GM18505 (cell line): Measurements from ENCODE around the gene SEMA3A.

Experiments
- ATAC-seq: cut with Tn5 transposase; IDR thresholded peaks from one replicate; pipeline ENCODE4 v1.9.1; 2021; ENCODE audit not compliant: unreplicated experiment
- POLR2A ChIP-seq: IDR thresholded peaks from 4 replicates; pipeline ENCODE4 v1.6.1; 2011; ENCODE audit warnings: borderline replicate concordance; ENCODE audit not compliant: insufficient read depth, insufficient read length; ENCODE audit errors: extremely low read depth

SEMA3A gene

DNA sequence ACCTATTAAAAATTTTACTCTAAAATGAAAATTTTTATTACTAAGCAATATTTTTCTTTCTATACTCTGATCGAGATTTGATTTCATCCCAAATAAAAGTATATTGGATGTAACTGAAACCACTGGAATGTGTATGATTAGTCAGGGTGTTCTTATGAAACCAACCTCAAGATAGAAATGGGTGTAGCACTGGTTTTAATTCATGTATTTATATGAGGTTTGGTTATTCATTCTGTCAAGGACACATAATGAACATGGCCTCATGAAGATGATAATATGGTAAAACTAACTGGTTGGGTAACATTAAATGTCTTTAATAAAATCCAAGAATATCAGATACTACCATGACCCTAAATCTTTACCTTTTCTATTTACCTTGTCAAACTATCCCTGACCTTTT is 197.7 kb downstream of the SEMA3A start:
- ATAC-seq: no peak
- TF ChIP-seq POLR2A: no peak

- no peak for ATAC-seq
- TF ChIP-seq POLR2A: no peak
Observed at GRCh38 chr7:83987764-83988163, 206.8 kb downstream of the SEMA3A start.

DNA sequence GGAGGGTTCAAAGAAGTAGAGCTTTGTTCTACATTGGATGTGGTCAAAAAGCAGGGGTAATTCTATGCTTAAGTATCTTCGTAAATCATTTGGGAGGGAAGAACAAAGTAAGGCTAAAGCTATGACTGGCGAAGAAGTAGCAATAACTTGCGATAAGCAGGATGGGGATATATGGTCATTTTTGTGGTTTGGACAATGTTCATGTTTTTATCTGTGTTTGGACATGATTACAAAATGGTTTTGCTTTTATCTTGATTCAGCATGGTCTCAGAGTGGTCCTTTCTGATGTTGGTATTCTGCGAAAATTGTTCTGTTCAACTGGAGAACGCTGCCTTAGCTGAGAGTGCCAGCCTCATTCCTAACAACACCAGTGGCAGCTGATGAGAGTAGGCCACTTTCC is 208.8 kb downstream of the SEMA3A start:
- ATAC-seq: no peak
- no peak for TF ChIP-seq POLR2A

DNA sequence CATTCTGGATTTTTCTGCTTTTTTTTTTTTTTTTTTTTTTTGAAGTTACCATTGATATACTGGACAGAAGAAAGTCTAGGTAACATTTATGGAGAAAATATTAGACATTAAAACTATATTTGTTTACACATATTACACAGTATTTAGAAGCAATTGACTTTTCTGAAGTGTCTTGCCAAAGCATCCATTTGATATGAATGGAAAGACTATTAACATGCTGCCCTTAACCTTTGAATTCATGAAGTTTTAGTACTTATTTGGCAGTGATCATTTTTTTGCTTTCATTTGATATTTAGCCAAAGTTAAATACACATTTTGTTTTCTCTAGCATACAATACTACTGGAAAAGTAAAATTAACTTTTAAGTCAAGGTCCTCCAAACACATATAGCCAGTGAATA is 210.0 kb downstream of the SEMA3A start:
- ATAC-seq: no peak
- TF ChIP-seq POLR2A: no peak

GRCh38 chr7:83984076-83984475 is 210.5 kb downstream of the SEMA3A start:
- TF ChIP-seq POLR2A: no peak
- no peak for ATAC-seq

DNA sequence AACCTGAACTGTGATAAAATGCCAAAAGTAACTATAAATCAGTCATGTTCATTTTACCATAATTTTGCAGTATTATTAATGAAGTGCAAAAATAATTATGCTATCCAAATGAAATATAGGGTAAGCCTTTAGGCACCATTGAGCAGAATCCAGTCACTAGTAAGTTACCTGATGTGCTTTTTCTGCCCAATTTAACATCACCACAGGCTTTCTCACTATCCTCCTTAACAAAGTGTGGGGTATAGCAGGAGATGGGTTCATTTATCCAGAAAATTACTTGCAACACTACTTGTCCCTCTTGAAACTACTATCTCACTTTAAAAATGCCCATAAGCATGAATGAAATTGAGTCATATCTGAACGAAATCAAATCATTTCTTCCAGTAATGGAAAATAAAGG is 211.0 kb downstream of the SEMA3A start:
- ATAC-seq: no peak
- no peak for TF ChIP-seq POLR2A

GRCh38 chr7:83976302-83976701 is 218.3 kb downstream of the SEMA3A start:
- TF ChIP-seq POLR2A: no peak
- peak; percentile 76 for ATAC-seq

DNA sequence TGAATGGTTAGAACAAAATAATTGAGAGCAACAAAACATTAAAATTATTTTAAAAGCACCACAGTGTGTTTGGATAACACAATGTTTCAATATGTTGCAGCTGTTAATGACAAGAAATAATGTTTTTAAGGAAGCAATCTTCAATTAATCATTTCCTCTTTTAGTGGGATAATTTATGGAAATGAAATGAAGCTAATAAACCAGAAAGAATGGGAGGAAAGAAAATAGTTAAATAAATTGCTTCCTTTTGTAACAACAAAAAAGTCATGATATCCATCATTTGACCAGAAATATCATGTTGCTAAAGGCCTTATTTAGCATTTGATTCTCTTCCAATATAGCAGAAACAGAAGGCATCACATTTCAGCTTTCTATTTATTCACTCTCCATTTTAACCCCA is 224.5 kb downstream of the SEMA3A start:
- TF ChIP-seq POLR2A: no peak

DNA sequence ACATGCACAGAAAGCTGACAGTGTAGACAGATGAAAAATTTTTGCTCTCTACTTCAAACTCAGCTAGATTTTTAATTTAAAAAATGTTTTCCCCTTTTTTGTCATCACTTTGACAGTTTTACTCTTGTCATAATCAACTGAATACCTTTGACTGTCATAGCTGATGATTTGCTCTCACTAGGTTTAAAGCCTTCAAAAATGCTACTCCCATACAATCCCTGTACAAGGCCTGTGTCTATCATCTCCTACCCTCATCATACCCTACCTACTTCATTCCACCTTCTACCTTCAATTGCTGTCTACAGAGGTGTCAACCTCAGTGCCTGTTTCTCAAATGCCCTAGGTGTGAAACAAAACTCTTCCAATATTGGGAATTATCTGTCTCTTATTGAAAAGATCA is 230.3 kb downstream of the SEMA3A start:
- TF ChIP-seq POLR2A: no peak
- no peak for ATAC-seq

More for the DNA sequence above, 224.5 kb downstream of the SEMA3A start:
- no peak for ATAC-seq

- TF ChIP-seq POLR2A: no peak
- no peak for ATAC-seq
Observed at GRCh38 chr7:83957333-83957732, 237.3 kb downstream of the SEMA3A start.

DNA sequence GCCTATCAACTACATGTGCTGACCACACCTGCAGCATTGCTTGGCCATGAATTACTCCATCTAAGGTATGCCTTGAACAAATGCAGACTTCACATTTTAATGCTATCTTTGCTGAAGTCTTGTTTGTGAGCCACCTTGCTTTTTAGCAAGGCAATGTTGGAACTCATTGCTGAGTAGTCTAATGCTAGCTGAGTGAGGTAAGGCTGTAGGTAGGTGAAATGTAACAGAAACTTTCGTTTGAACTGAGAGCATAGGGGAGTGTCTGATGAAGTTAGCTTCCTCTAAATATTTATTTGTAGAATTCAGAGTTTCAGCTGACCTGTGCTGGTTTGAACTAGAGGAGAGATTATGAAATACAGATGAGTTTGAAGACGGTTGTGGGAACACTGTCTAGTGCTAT is 238.5 kb downstream of the SEMA3A start:
- ATAC-seq: no peak
- TF ChIP-seq POLR2A: no peak

DNA sequence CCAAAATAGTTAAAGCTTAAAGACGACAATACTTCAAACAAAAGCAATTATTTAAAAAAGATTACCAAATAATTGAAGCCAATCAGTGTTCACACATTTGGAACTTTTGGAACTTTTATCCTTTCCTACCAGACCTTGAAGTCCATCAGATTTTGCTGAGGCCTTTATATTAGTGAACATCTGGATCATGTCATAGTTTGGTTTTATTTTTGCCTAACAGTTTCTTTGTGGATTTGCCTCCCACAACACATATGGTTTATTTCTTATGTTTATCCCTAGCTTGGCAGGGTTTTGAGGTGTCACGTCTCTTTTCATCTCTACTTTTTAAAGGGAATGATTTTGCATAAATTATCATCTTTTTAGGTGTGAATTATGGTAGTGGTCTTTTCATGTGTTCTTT is 242.4 kb downstream of the SEMA3A start:
- no peak for TF ChIP-seq POLR2A
- no peak for ATAC-seq

- TF ChIP-seq POLR2A: no peak
- ATAC-seq: peak; percentile 83
Observed at GRCh38 chr7:83947260-83947659, 247.3 kb downstream of the SEMA3A start.

GRCh38 chr7:83946801-83947200 is 247.8 kb downstream of the SEMA3A start:
- no peak for TF ChIP-seq POLR2A
- ATAC-seq: no peak

DNA sequence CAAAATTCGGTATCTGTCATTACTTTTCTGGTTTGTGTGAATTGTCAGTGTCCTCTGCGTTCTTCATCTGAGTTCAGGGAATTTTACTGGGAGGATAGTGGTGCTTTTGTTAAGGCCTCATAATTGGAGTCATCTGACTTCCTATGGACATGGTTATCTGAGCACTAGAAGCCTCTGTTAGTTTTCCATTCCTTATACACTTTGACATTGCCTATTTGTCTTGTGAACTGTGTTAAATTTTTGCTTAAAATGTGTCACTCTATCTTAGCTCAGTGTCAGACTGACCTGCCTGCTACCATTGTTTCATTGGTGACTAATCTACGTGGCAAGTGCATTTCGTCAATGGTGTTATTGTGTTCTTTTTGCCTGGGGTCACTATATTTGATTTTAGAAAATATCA is 253.3 kb downstream of the SEMA3A start:
- ATAC-seq: no peak
- TF ChIP-seq POLR2A: no peak
